HepG2 (cell line): ENCODE measurements around the gene ZNF653. TPM values are rescaled to one million over a fixed set of nuclear protein-coding genes. Genes with fewer than 3 reads are reported as not detected.

Source experiments
- ARHGAP35 ChIP-seq: sonication (generic); formaldehyde crosslinking; IDR thresholded peaks from 2 replicates; pipeline ENCODE4 v1.9.0; 2022; ENCODE audit warnings: mild to moderate bottlenecking, inconsistent platforms, moderate library complexity, missing genetic modification reagents, borderline replicate concordance
- ARID3A ChIP-seq: IDR thresholded peaks from 2 replicates; pipeline ENCODE4 v1.6.1; 2012; ENCODE audit warnings: low read depth, low read length, improper control_type of control experiment
- CEBPZ ChIP-seq: IDR thresholded peaks from 2 replicates; pipeline ENCODE4 v1.6.1; 2012; ENCODE audit warnings: low read length, improper control_type of control experiment
- E2F1 ChIP-seq: sonication (generic); formaldehyde crosslinking; IDR thresholded peaks from 2 replicates; pipeline ENCODE4 v1.5.0; 2020; ENCODE audit warnings: missing genetic modification reagents
- FOXK1 ChIP-seq: sonication (generic); formaldehyde crosslinking; IDR thresholded peaks from 2 replicates; pipeline ENCODE4 v1.4.0; 2020; ENCODE audit warnings: low read depth, missing genetic modification reagents, borderline replicate concordance
- GABPA ChIP-seq, 2 experiments: IDR thresholded peaks; 2 replicates each; pipeline ENCODE4 v1.6.1; 2011 to 2016; ENCODE audit warnings: low read depth in 2 of 2, low read length in 1 of 2, missing biosample characterization in 1 of 2, missing genetic modification characterization in 1 of 2
- GMEB1 ChIP-seq: sonication (generic); formaldehyde crosslinking; IDR thresholded peaks from 2 replicates; pipeline ENCODE4 v1.5.1; 2020; ENCODE audit warnings: missing genetic modification reagents, mild to moderate bottlenecking, borderline replicate concordance
- HINFP ChIP-seq: sonication (generic); formaldehyde crosslinking; IDR thresholded peaks from 2 replicates; pipeline ENCODE4 v1.4.0; 2020; ENCODE audit warnings: low read depth, mild to moderate bottlenecking, missing genetic modification reagents
- ISX ChIP-seq: sonication (generic); formaldehyde crosslinking; conservative IDR thresholded peaks from 2 replicates; pipeline ENCODE4 v1.5.0; 2020; ENCODE audit warnings: missing genetic modification reagents
- LBX2 ChIP-seq: sonication (generic); formaldehyde crosslinking; IDR thresholded peaks from 2 replicates; pipeline ENCODE4 v1.5.0; 2020; ENCODE audit warnings: missing genetic modification reagents, mild to moderate bottlenecking, borderline replicate concordance
- MAFG ChIP-seq: sonication (generic); formaldehyde crosslinking; IDR thresholded peaks from 2 replicates; pipeline ENCODE4 v1.5.1; 2020; ENCODE audit warnings: mild to moderate bottlenecking, missing genetic modification reagents
- PBX2 ChIP-seq: IDR thresholded peaks from 2 replicates; pipeline ENCODE4 v1.6.1; 2016; ENCODE audit warnings: control low read depth
- REXO4 ChIP-seq: sonication (generic); formaldehyde crosslinking; IDR thresholded peaks from 2 replicates; pipeline ENCODE4 v1.8.0; 2022; ENCODE audit warnings: missing genetic modification reagents, mild to moderate bottlenecking, borderline replicate concordance
- ZFY ChIP-seq: sonication (generic); formaldehyde crosslinking; IDR thresholded peaks from 2 replicates; pipeline ENCODE4 v1.4.0; 2020; ENCODE audit warnings: missing genetic modification reagents
- ZNF660 ChIP-seq: sonication (generic); formaldehyde crosslinking; IDR thresholded peaks from 2 replicates; pipeline ENCODE4 v1.5.1; 2020; ENCODE audit warnings: mild to moderate bottlenecking, low read depth, missing genetic modification reagents, borderline replicate concordance
- ZNF782 ChIP-seq: sonication (generic); formaldehyde crosslinking; IDR thresholded peaks from 2 replicates; pipeline ENCODE4 v1.4.0; 2020; ENCODE audit warnings: missing genetic modification reagents, mild to moderate bottlenecking, borderline replicate concordance
- polyA plus RNA-seq, 8 experiments: library from polyadenylated mRNA; depleted of rRNA in 3 of 8; stranded (reverse) in 7 of 8; unstranded in 1 of 8; fragments of >200 nt; fragmentation: Illumina TruSeq in 4 of 8; extraction: Trizol in 4 of 8; gene quantifications; 2 replicates each; pipeline versions ENCODE4 v1.2.1 to v1.2.3, GENCODE V29; 2011 to 2016; ENCODE audit warnings: low read depth in 4 of 8, missing spikeins in 1 of 8, mixed read lengths in 1 of 8; ENCODE audit not compliant: insufficient read depth in 1 of 8
- total RNA-seq, 5 experiments: library from RNA; depleted of rRNA; stranded (reverse); fragments of >200 nt; fragmentation: Illumina TruSeq; extraction: Trizol; gene quantifications; 2 replicates each; pipeline ENCODE4 v1.2.3, GENCODE V29; 2016; ENCODE audit warnings: low read depth in 1 of 5

Gene ZNF653
- total and polyA plus RNA-seq, 2 of the 13 experiments (the other 11 are each of a cell fraction or from before 2014, with no cell fraction given), result 4.7 to 7.1 TPM

- TF ChIP-seq ZNF782 (CRISPR knock-in tag) (no peak), MAFG (CRISPR knock-in tag) (no peak), LBX2 (CRISPR knock-in tag) (no peak), REXO4 (no peak), GABPA (IDR thresholded peaks at IDR 0.05; ENCODE audit: low read depth, low read length) (no peak), GABPA (CRISPR knock-in tag; IDR thresholded peaks at IDR 0.05; ENCODE audit: low read depth) (no peak), ZFY (CRISPR knock-in tag) (no peak), PBX2 (CRISPR knock-in tag) (no peak), HINFP (no peak), ZNF660 (CRISPR knock-in tag) (no peak), ARHGAP35 (CRISPR knock-in tag) (no peak), ARID3A (no peak), E2F1 (CRISPR knock-in tag) (no peak), CEBPZ (no peak), FOXK1 (CRISPR knock-in tag) (peak; percentile 24; the same call in 1 of the 2 replicates), ISX (no peak), GMEB1 (CRISPR knock-in tag) (no peak)
These were observed 26.3 kb downstream of the ZNF653 start (continued) for GRCh38 chr19:11479090-11479897.
